Esophagus squamous epithelium (tissue), 5 donors: Measurements from ENCODE around the gene AUTS2. TPM values are rescaled to one million over a fixed set of nuclear protein-coding genes. Genes with fewer than 3 reads are reported as not detected.

Experiments
- DNase-seq: peaks from one replicate; lab custom pipeline; 2025; lab: John Stamatoyannopoulos, UW
- H3K27ac ChIP-seq, 4 donors: fragments of 200-600 bp; sonication (generic); one replicate each; pipeline ENCODE4 v1.5.1; 2016 to 2019; ENCODE audit warnings: mild to moderate bottlenecking in 1 of 4
- H3K27me3 ChIP-seq, 4 donors: fragments of 200-600 bp; sonication (generic); 1 replicate in 3 of 4; 2 replicates in 1 of 4; pipeline versions ENCODE4 v1.5.1 to v1.6.0; 2017 to 2021; ENCODE audit warnings: antibody characterized with exemption in 1 of 4
- H3K36me3 ChIP-seq, 3 donors: fragments of 200-600 bp; sonication (generic); one replicate each; pipeline ENCODE4 v1.5.1; 2016 to 2019
- H3K4me1 ChIP-seq, 3 donors: fragments of 200-600 bp; sonication (generic); one replicate each; pipeline ENCODE4 v1.5.1; 2017 to 2019
- H3K4me3 ChIP-seq, 4 donors: fragments of 200-600 bp; sonication (generic); 1 replicate in 3 of 4; 2 replicates in 1 of 4; pipeline ENCODE4 v1.5.1; 2016 to 2019; ENCODE audit warnings: mild to moderate bottlenecking in 2 of 4, moderate library complexity in 1 of 4
- H3K9me3 ChIP-seq, 3 donors: fragments of 200-600 bp; sonication (generic); one replicate each; pipeline ENCODE4 v1.5.1; 2016 to 2019
- CTCF ChIP-seq, 6 experiments: fragments of 450-650 bp in 4 of 6; fragments of 200-600 bp in 2 of 6; sonication (generic) in 2 of 6; IDR thresholded peaks; one replicate each; pipeline ENCODE4 v1.5.1; 2016 to 2019; ENCODE audit warnings: antibody characterized with exemption in 6 of 6, mild to moderate bottlenecking in 4 of 6, moderate library complexity in 4 of 6
- POLR2A ChIP-seq, 4 donors: fragments of 450-650 bp; IDR thresholded peaks; one replicate each; pipeline ENCODE4 v1.6.1; 2017; ENCODE audit warnings: antibody characterized with exemption in 4 of 4, mild to moderate bottlenecking in 4 of 4, moderate library complexity in 3 of 4
- WGBS, 2 donors: methylation state at CpG; one replicate each; pipeline ENCODE4 v1.1.5; 2018; 5-methylcytosine and 5-hydroxymethylcytosine counted together
- intact Hi-C: fragments of 100-400 bp; cut with DNase I; formaldehyde crosslinking; loops from one replicate; pipeline ENCODE4 v1.15.0; 2022
- small RNA-seq, 4 donors: library from RNA; depleted of rRNA; stranded (forward); fragments of <200 nt; gene quantifications; one replicate each; pipeline ENCODE3, GENCODE V24; 2016
- total RNA-seq, 4 donors: library from RNA; depleted of rRNA; stranded (reverse); fragments of >200 nt; gene quantifications; one replicate each; pipeline ENCODE4 v1.1.0, GENCODE V29; 2016
- donor health status: DM: yes; HTN: yes; CAD: no.

Gene AUTS2
- total RNA-seq, 4 donors from 2014 or later, result 9.5 to 36.2 (median 23.0) TPM

- Histone ChIP-seq H3K36me3 (no peaks in the 10 kb centered on the region), H3K27ac (no peak overlapping the region), H3K4me1 (no peaks in the 10 kb centered on the region), H3K4me3 (no peak overlapping the region), H3K9me3 (no peaks in the 10 kb centered on the region), H3K27me3 (peaks cover 0 to 16% (median 0%) of the 10 kb centered on the region in 4 donors)
- WGBS, 2 donors, result 60 to 83% methylated on average over 6 to 10 of the region's 15 CpGs
- no peak for TF ChIP-seq CTCF (IDR thresholded peaks at IDR 0.05)
- no peak for TF ChIP-seq POLR2A (IDR thresholded peaks at IDR 0.05)
- no peak for DNase-seq
- intact Hi-C loops, result no loop called here
Measured at GRCh38 chr7:70838292-70838907, 1240.1 kb downstream of the AUTS2 start.

Small RNAs within 50 kb of the gene (small RNA-seq; reads per million reads assigned to genes)
- 0 reads per million in 4 donors for gene AC073873.1
